CD14-positive monocyte (primary cell): Measurements from ENCODE around the gene C1QTNF6. TPM values are rescaled to one million over a fixed set of nuclear protein-coding genes. Genes with fewer than 3 reads are reported as not detected.

ENCODE experiments used
- DNase-seq, 3 donors: peaks; one replicate each; pipeline ENCODE4 v3.0.0-alpha.2; 2011 to 2022
- H2AFZ ChIP-seq: 2 replicates; pipeline ENCODE4 v1.6.0; 2012; ENCODE audit warnings: mild to moderate bottlenecking, low read depth, low read length, inconsistent platforms; ENCODE audit not compliant: insufficient read depth, poor library complexity, severe bottlenecking
- H3K27ac ChIP-seq, 2 donors: 1 replicate in 1 of 2; 2 replicates in 1 of 2; pipeline ENCODE4 v1.5.1; 2012 to 2013; ENCODE audit warnings: low read length in 2 of 2, control low read depth in 1 of 2, inconsistent platforms in 1 of 2, low read depth in 1 of 2, mild to moderate bottlenecking in 1 of 2
- H3K27me3 ChIP-seq, 2 donors: one replicate each; pipeline versions ENCODE4 v1.6.0 to v1.6.1; 2011 to 2013; ENCODE audit warnings: low read length in 2 of 2; ENCODE audit not compliant: control insufficient read depth in 2 of 2, insufficient read depth in 2 of 2
- H3K36me3 ChIP-seq, 2 donors: replicated peaks in 1 of 2; 1 replicate in 1 of 2; 2 replicates in 1 of 2; pipeline versions ENCODE4 v1.5.1 to v1.6.1; 2012 to 2013; ENCODE audit warnings: low read length in 2 of 2, control low read depth in 1 of 2, inconsistent platforms in 1 of 2, mild to moderate bottlenecking in 1 of 2; ENCODE audit not compliant: insufficient read depth in 2 of 2, control insufficient read depth in 1 of 2
- H3K4me1 ChIP-seq, 2 donors: 1 replicate in 1 of 2; 2 replicates in 1 of 2; pipeline versions ENCODE4 v1.5.1 to v1.6.1; 2012 to 2013; ENCODE audit warnings: low read length in 2 of 2, control low read depth in 1 of 2, inconsistent platforms in 1 of 2, mild to moderate bottlenecking in 1 of 2, moderate library complexity in 1 of 2; ENCODE audit not compliant: insufficient read depth in 2 of 2, control insufficient read depth in 1 of 2
- H3K4me2 ChIP-seq: replicated peaks from 2 replicates; pipeline ENCODE3; 2012; ENCODE audit warnings: low read length, moderate library complexity, mild to moderate bottlenecking; ENCODE audit not compliant: poor library complexity, severe bottlenecking; ENCODE audit errors: extremely low read depth
- H3K4me3 ChIP-seq, 3 experiments: fragments of 200-600 bp in 1 of 3; sonication (generic) in 1 of 3; replicated peaks in 1 of 3; 1 replicate in 2 of 3; 2 replicates in 1 of 3; pipeline ENCODE4 v1.5.1; 2011 to 2013; ENCODE audit warnings: low read length in 3 of 3, mild to moderate bottlenecking in 3 of 3, control low read depth in 2 of 3, low read depth in 2 of 3, inconsistent platforms in 1 of 3, moderate library complexity in 1 of 3
- H3K79me2 ChIP-seq: 2 replicates; pipeline ENCODE4 v1.6.0; 2012; ENCODE audit warnings: mild to moderate bottlenecking, control low read depth, inconsistent platforms, low read length, moderate library complexity; ENCODE audit not compliant: insufficient read depth
- H3K9ac ChIP-seq: 2 replicates; pipeline ENCODE4 v1.6.0; 2017; ENCODE audit warnings: low read length, mild to moderate bottlenecking; ENCODE audit not compliant: insufficient read depth, poor library complexity, severe bottlenecking
- H3K9me3 ChIP-seq, 2 donors: replicated peaks in 1 of 2; 1 replicate in 1 of 2; 2 replicates in 1 of 2; pipeline versions ENCODE4 v1.5.1 to v1.6.1; 2012 to 2013; ENCODE audit warnings: low read length in 2 of 2, control low read depth in 1 of 2; ENCODE audit not compliant: control insufficient read depth in 1 of 2, insufficient read depth in 1 of 2
- H4K20me1 ChIP-seq: 2 replicates; pipeline ENCODE4 v1.6.0; 2012; ENCODE audit warnings: mild to moderate bottlenecking, low read length, control low read depth, moderate library complexity; ENCODE audit not compliant: insufficient read depth
- H3K27ac Mint-ChIP-seq, 7 donors: one replicate each; pipeline ENCODE4 v1.8.0; 2020; ENCODE audit warnings: mild to moderate bottlenecking in 7 of 7, mixed read lengths in 7 of 7, moderate library complexity in 6 of 7, inconsistent platforms in 2 of 7
- H3K27me3 Mint-ChIP-seq, 3 donors: one replicate each; pipeline ENCODE4 v1.8.0; 2021 to 2022; ENCODE audit warnings: low read depth in 3 of 3, mild to moderate bottlenecking in 3 of 3, mixed read lengths in 3 of 3, moderate library complexity in 3 of 3, inconsistent platforms in 1 of 3
- H3K36me3 Mint-ChIP-seq, 2 donors: one replicate each; pipeline ENCODE4 v1.8.0; 2020; ENCODE audit warnings: mixed read lengths in 2 of 2, inconsistent platforms in 1 of 2, mild to moderate bottlenecking in 1 of 2
- H3K4me1 Mint-ChIP-seq: one replicate; pipeline ENCODE4 v1.8.0; 2020; ENCODE audit warnings: mild to moderate bottlenecking, mixed read lengths
- H3K4me3 Mint-ChIP-seq, 2 donors: one replicate each; pipeline ENCODE4 v1.8.0; 2020; ENCODE audit warnings: mild to moderate bottlenecking in 2 of 2, mixed read lengths in 2 of 2, moderate library complexity in 1 of 2
- H3K9me3 Mint-ChIP-seq, 7 donors: one replicate each; pipeline ENCODE4 v1.8.0; 2020 to 2022; ENCODE audit warnings: mixed read lengths in 7 of 7, mild to moderate bottlenecking in 6 of 7, moderate library complexity in 6 of 7, inconsistent platforms in 2 of 7
- CTCF ChIP-seq: fragments of 200-600 bp; IDR thresholded peaks from one replicate; pipeline ENCODE4 v1.8.0; 2022; ENCODE audit warnings: antibody characterized with exemption, mild to moderate bottlenecking
- WGBS: methylation state at CpG from one replicate; pipeline ENCODE4 v1.1.5; 2013; ENCODE audit warnings: missing lambda C conversion rate; ENCODE audit not compliant: insufficient coverage; 5-methylcytosine and 5-hydroxymethylcytosine counted together
- intact Hi-C, 2 donors: fragments of 100-400 bp; cut with micrococcal nuclease; formaldehyde crosslinking; loops; one replicate each; pipeline versions ENCODE4 v1.15.0 to v1.15.1; 2023
- polyA plus RNA-seq, 3 donors: library from polyadenylated mRNA; depleted of rRNA in 1 of 3; unstranded in 2 of 3; stranded (reverse) in 1 of 3; fragments of 300-500 nt in 2 of 3; fragments of >200 nt in 1 of 3; fragmentation: Illumina TruSeq in 2 of 3; gene quantifications; 1 replicate in 2 of 3; 2 replicates in 1 of 3; pipeline ENCODE4 v1.2.3, GENCODE V29; 2012 to 2021

The C1QTNF6 gene
- polyA plus RNA-seq, 3 donors = 0.14 to 2.3 (median 0.24) TPM

GRCh38 chr22:37211866-37212173, 23.8 kb upstream of the C1QTNF6 start:
- Mint-ChIP-seq H3K36me3 (no peaks in the 10 kb centered on the region), H3K4me3 (no peak overlapping the region), H3K9me3 (peaks cover 0 to 2% (median 0%) of the 10 kb centered on the region in 7 donors), H3K27ac (no peak overlapping the region), H3K27me3 (peaks cover 0 to 4% (median 3%) of the 10 kb centered on the region in 3 donors), H3K4me1 (no peaks in the 10 kb centered on the region)
- no peak for DNase-seq
- no peak overlapping the region for H2AFZ ChIP-seq
- H3K9me3 ChIP-seq = no peaks in the 10 kb centered on the region
- no peaks in the 10 kb centered on the region for H3K79me2 ChIP-seq
- no peak overlapping the region for H3K4me3 ChIP-seq
- no peak overlapping the region for H3K4me2 ChIP-seq
- intact Hi-C loops = no loop called here
- H3K9ac ChIP-seq = no peak overlapping the region
- H4K20me1 ChIP-seq = no peaks in the 10 kb centered on the region
- no peak for TF ChIP-seq CTCF
- H3K36me3 ChIP-seq = no peaks in the 10 kb centered on the region
- no peaks in the 10 kb centered on the region for H3K27me3 ChIP-seq
- H3K27ac ChIP-seq = no peak overlapping the region
- WGBS = no CpG with 5 or more reads among the region's 6 CpGs
- no peaks in the 10 kb centered on the region for H3K4me1 ChIP-seq

- H3K4me3 Mint-ChIP-seq = no peak overlapping the region
- Histone ChIP-seq H3K4me2 (no peak overlapping the region), H3K4me1 (no peaks in the 10 kb centered on the region), H3K9me3 (no peaks in the 10 kb centered on the region), H2AFZ (no peak overlapping the region), H3K27me3 (no peaks in the 10 kb centered on the region), H3K4me3 (no peak overlapping the region), H3K79me2 (no peaks in the 10 kb centered on the region), H3K27ac (no peak overlapping the region), H4K20me1 (no peaks in the 10 kb centered on the region), H3K36me3 (no peaks in the 10 kb centered on the region), H3K9ac (no peak overlapping the region)
- no peak for TF ChIP-seq CTCF
- H3K36me3 Mint-ChIP-seq = no peaks in the 10 kb centered on the region
- no peak for DNase-seq
- no peaks in the 10 kb centered on the region for H3K4me1 Mint-ChIP-seq
- H3K27ac Mint-ChIP-seq = no peak overlapping the region
- H3K27me3 Mint-ChIP-seq = peaks cover 2 to 3% (median 2%) of the 10 kb centered on the region in 3 donors
- WGBS = 95% methylated on average over 22 of the region's 24 CpGs
- H3K9me3 Mint-ChIP-seq = peaks cover 0 to 2% (median 0%) of the 10 kb centered on the region in 7 donors
- intact Hi-C loops = no loop called here
These were observed 23.2 kb upstream of the C1QTNF6 start for GRCh38 chr22:37211075-37211865.
